Right cardiac atrium (tissue), 5 donors: ENCODE results near the gene ANKRD44. TPM values are rescaled to one million over a fixed set of nuclear protein-coding genes. Genes with fewer than 3 reads are reported as not detected.
A peak's percentile ranks its signal among the peaks of the same experiment; 100 is the strongest.

ENCODE experiments used
- ATAC-seq, 2 donors: fragments of 200-7000 bp; cut with Tn5 transposase; one replicate each; pipeline versions ENCODE4 v1.8.0 to v1.9.1; 2020; ENCODE audit warnings: moderate library complexity in 2 of 2, mild to moderate bottlenecking in 1 of 2
- DNase-seq, 3 donors: peaks; one replicate each; pipeline ENCODE4 v3.0.0-alpha.2; 2020
- H3K27ac ChIP-seq: one replicate; pipeline ENCODE4 v1.5.1; 2013; ENCODE audit warnings: mild to moderate bottlenecking, low read length, control low read depth, moderate library complexity
- H3K27me3 ChIP-seq: one replicate; pipeline ENCODE4 v1.6.1; 2013; ENCODE audit not compliant: control insufficient read depth, insufficient read depth
- H3K4me1 ChIP-seq: one replicate; pipeline ENCODE4 v1.6.1; 2013; ENCODE audit warnings: low read length; ENCODE audit not compliant: control insufficient read depth, insufficient read depth
- H3K4me3 ChIP-seq: one replicate; pipeline ENCODE4 v1.5.1; 2013; ENCODE audit warnings: low read length, control low read depth
- H3K9me3 ChIP-seq: one replicate; pipeline ENCODE4 v1.6.1; 2013; ENCODE audit warnings: low read length; ENCODE audit not compliant: control insufficient read depth
- WGBS: extraction: QIAGEN DNeasy Blood & Tissue Kit; methylation state at CpG from one replicate; pipeline ENCODE4 v1.1.7; 2013; 5-methylcytosine and 5-hydroxymethylcytosine counted together
- intact Hi-C, 4 donors: fragments of 100-400 bp; cut with DNase I; formaldehyde crosslinking; loops; one replicate each; pipeline versions ENCODE4 v1.11.0 to v1.14.0; 2022 to 2023
- polyA plus RNA-seq: library from polyadenylated mRNA; stranded (reverse); fragments of 200-250 nt; gene quantifications from one replicate; pipeline ENCODE4 v1.2.3, GENCODE V29; 2013
- total RNA-seq, 4 donors: library from RNA; stranded (reverse); fragmentation: NEBNext Ultra II Directional; extraction: Animal tissue kit (Norgen Biotek cat#: 25700); gene quantifications; one replicate each; pipeline ENCODE4 v1.2.1, GENCODE V29; 2021
- donor health status: healthy with polysubstance abuse.
- donor health status: DM: no; HTN: yes; CAD: no.
- donor health status: DM: no; HTN: no; CAD: no.
- donor health status: DM: no; HTN: yes; CAD: no; lungs with severe emphysema.
- donor health status: DM: yes; HTN: yes; CAD: no.

ANKRD44 gene
- total and polyA plus RNA-seq, 5 donors, result 4.8 to 18.8 (median 14.3) TPM

GRCh38 chr2:197215748-197216360 is 94.7 kb downstream of the ANKRD44 start:
- Histone ChIP-seq H3K27ac (no peak overlapping the region), H3K4me3 (no peak overlapping the region), H3K4me1 (peaks cover 8% of the 10 kb centered on the region), H3K27me3 (no peaks in the 10 kb centered on the region), H3K9me3 (no peaks in the 10 kb centered on the region)
- intact Hi-C loops, result no loop called here
- WGBS, result 59% methylated on average over 3 of the region's 3 CpGs
- DNase-seq (no peak), ATAC-seq (peak in 1 of 2 donors; percentile 33)

GRCh38 chr2:197212344-197213262 is 98.0 kb downstream of the ANKRD44 start:
- intact Hi-C loops, result no loop called here
- ATAC-seq (peak; percentile 50 to 70), DNase-seq (peak in 2 of 3 donors; percentile 57 to 82)
- Histone ChIP-seq H3K27ac (no peak overlapping the region), H3K4me3 (no peak overlapping the region), H3K27me3 (no peaks in the 10 kb centered on the region), H3K9me3 (no peaks in the 10 kb centered on the region), H3K4me1 (peaks cover 12% of the 10 kb centered on the region)
- WGBS, result 38% methylated on average over 8 of the region's 8 CpGs

GRCh38 chr2:197211881-197212342 is 98.7 kb downstream of the ANKRD44 start:
- H3K27ac ChIP-seq, result no peak overlapping the region
- DNase-seq, result peak in 1 of 3 donors; percentile 52
- WGBS, result 64% methylated on average over 4 of the region's 4 CpGs
- intact Hi-C loops, result no loop called here
- no peaks in the 10 kb centered on the region for H3K9me3 ChIP-seq
- peak; percentile 17 to 55 for ATAC-seq
- H3K4me1 ChIP-seq, result peaks cover 15% of the 10 kb centered on the region
- no peak overlapping the region for H3K4me3 ChIP-seq
- H3K27me3 ChIP-seq, result no peaks in the 10 kb centered on the region

GRCh38 chr2:197210430-197210829 is 100.2 kb downstream of the ANKRD44 start:
- intact Hi-C loops, result no loop called here
- Histone ChIP-seq H3K9me3 (no peaks in the 10 kb centered on the region), H3K4me3 (no peak overlapping the region), H3K27me3 (no peaks in the 10 kb centered on the region), H3K4me1 (peaks cover 15% of the 10 kb centered on the region), H3K27ac (no peak overlapping the region)
- WGBS, result 47% methylated on average over 3 of the region's 3 CpGs
- ATAC-seq (no peak), DNase-seq (no peak)

GRCh38 chr2:197209742-197210408 is 100.7 kb downstream of the ANKRD44 start:
- no peak overlapping the region for H3K27ac ChIP-seq
- no peak overlapping the region for H3K4me3 ChIP-seq
- intact Hi-C loops, result loop anchor here in 1 of 4 donors (10.0 kb wide), 1 partner anchor 45 kb away; no protein-coding TSS in a partner anchor
- 82% methylated on average over 6 of the region's 6 CpGs for WGBS
- no peaks in the 10 kb centered on the region for H3K27me3 ChIP-seq
- H3K9me3 ChIP-seq, result no peaks in the 10 kb centered on the region
- ATAC-seq (no peak), DNase-seq (no peak)
- H3K4me1 ChIP-seq, result peaks cover 14% of the 10 kb centered on the region

- Histone ChIP-seq H3K4me3 (no peak overlapping the region), H3K27me3 (no peaks in the 10 kb centered on the region), H3K9me3 (no peaks in the 10 kb centered on the region), H3K27ac (no peak overlapping the region), H3K4me1 (peaks cover 13% of the 10 kb centered on the region)
- intact Hi-C loops, result loop anchor here in 1 of 4 donors (10.0 kb wide), 1 partner anchor 46 kb away; no protein-coding TSS in a partner anchor
- DNase-seq (no peak), ATAC-seq (no peak)
- WGBS, result 72% methylated on average over 2 of the region's 2 CpGs
These were observed 101.3 kb downstream of the ANKRD44 start for GRCh38 chr2:197209246-197209645.

- Histone ChIP-seq H3K4me1 (peaks cover 13% of the 10 kb centered on the region), H3K27me3 (no peaks in the 10 kb centered on the region), H3K4me3 (no peak overlapping the region), H3K9me3 (no peaks in the 10 kb centered on the region), H3K27ac (no peak overlapping the region)
- DNase-seq (no peak), ATAC-seq (no peak)
- 24% methylated on average over 3 of the region's 3 CpGs for WGBS
- intact Hi-C loops, result loop anchor here in 1 of 4 donors (10.0 kb wide), 1 partner anchor 46 kb away; no protein-coding TSS in a partner anchor
These were observed 101.7 kb downstream of the ANKRD44 start for GRCh38 chr2:197208841-197209240.

GRCh38 chr2:197208024-197208423 is 102.6 kb downstream of the ANKRD44 start:
- DNase-seq (no peak), ATAC-seq (no peak)
- Histone ChIP-seq H3K9me3 (no peaks in the 10 kb centered on the region), H3K4me3 (no peak overlapping the region), H3K27ac (no peak overlapping the region), H3K27me3 (no peaks in the 10 kb centered on the region), H3K4me1 (peaks cover 13% of the 10 kb centered on the region)
- intact Hi-C loops, result loop anchor here in 1 of 4 donors (10.0 kb wide), 1 partner anchor 47 kb away; no protein-coding TSS in a partner anchor
- WGBS, result 80% methylated on average over 6 of the region's 6 CpGs

GRCh38 chr2:197207598-197207997 is 103.0 kb downstream of the ANKRD44 start:
- H3K4me1 ChIP-seq, result peaks cover 13% of the 10 kb centered on the region
- no peak for ATAC-seq
- H3K4me3 ChIP-seq, result no peak overlapping the region
- H3K27ac ChIP-seq, result no peak overlapping the region
- no peaks in the 10 kb centered on the region for H3K9me3 ChIP-seq
- H3K27me3 ChIP-seq, result no peaks in the 10 kb centered on the region
- intact Hi-C loops, result loop anchor here in 1 of 4 donors (10.0 kb wide), 1 partner anchor 47 kb away; no protein-coding TSS in a partner anchor
- WGBS, result 85% methylated on average over 3 of the region's 3 CpGs
- DNase-seq, result no peak

GRCh38 chr2:197207106-197207505 is 103.5 kb downstream of the ANKRD44 start:
- Histone ChIP-seq H3K4me3 (no peak overlapping the region), H3K27ac (no peak overlapping the region), H3K27me3 (no peaks in the 10 kb centered on the region), H3K9me3 (no peaks in the 10 kb centered on the region), H3K4me1 (peaks cover 13% of the 10 kb centered on the region)
- no peak for ATAC-seq
- 69% methylated on average over 2 of the region's 2 CpGs for WGBS
- DNase-seq, result no peak
- intact Hi-C loops, result loop anchor here in 1 of 4 donors (10.0 kb wide), 1 partner anchor 48 kb away; no protein-coding TSS in a partner anchor
